Endothelial cell of umbilical vein (primary cell): ENCODE data around the gene FAM151B. TPM values are rescaled to one million over a fixed set of nuclear protein-coding genes. Genes with fewer than 3 reads are reported as not detected.

Experiments used
- BruUV-seq: library from RNA; stranded (reverse); fragments of 400-500 nt; replicated peaks from 2 replicates; lab custom pipeline; 2021; lab: Mats Ljungman, UMichigan
- CTCF ChIA-PET: fragments of 300-600, 350-600 bp; sonication (Branson Sonifier 250); formaldehyde crosslinking; loops from one replicate; lab custom pipeline; 2021; ENCODE audit warnings: antibody characterized with exemption, inconsistent platforms; lab: Charles Lee
- POLR2A ChIA-PET: fragments of 300-600, 350-600 bp; sonication (Branson Sonifier 250); formaldehyde crosslinking; loops from one replicate; lab custom pipeline; 2021; ENCODE audit warnings: antibody characterized with exemption, inconsistent platforms; lab: Charles Lee
- DNase-seq: peaks from one replicate; pipeline ENCODE4 v3.0.0-alpha.2; 2011; ENCODE audit warnings: low read depth, low spot score
- FAIRE-seq: peaks from 2 replicates; lab custom pipeline; 2011; peaks lifted over from hg19 to GRCh38; lab: Jason Lieb, UNC
- H2AFZ ChIP-seq: 2 replicates; pipeline ENCODE4 v1.6.0; 2012; ENCODE audit warnings: low read depth, low read length, control low read depth, inconsistent platforms
- H3K27ac ChIP-seq: 2 replicates; pipeline ENCODE4 v1.5.1; 2011; ENCODE audit warnings: low read depth, mild to moderate bottlenecking, control low read depth, low read length, moderate library complexity; ENCODE audit not compliant: insufficient read depth
- H3K27me3 ChIP-seq, 2 experiments: 2 replicates each; pipeline versions ENCODE4 v1.6.0 to v1.6.1; 2011; ENCODE audit warnings: low read length in 2 of 2, mixed read lengths in 1 of 2; ENCODE audit not compliant: control insufficient read depth in 2 of 2, insufficient read depth in 2 of 2
- H3K36me3 ChIP-seq, 2 experiments: 2 replicates in 1 of 2; 3 replicates in 1 of 2; pipeline ENCODE4 v1.5.1; 2011; ENCODE audit warnings: low read length in 2 of 2, mild to moderate bottlenecking in 1 of 2, moderate library complexity in 1 of 2; ENCODE audit not compliant: control insufficient read depth in 2 of 2, insufficient read depth in 2 of 2; ENCODE audit errors: extremely low read depth in 1 of 2
- H3K4me1 ChIP-seq: 3 replicates; pipeline ENCODE4 v1.5.1; 2011; ENCODE audit warnings: mild to moderate bottlenecking, low read length; ENCODE audit not compliant: control insufficient read depth, insufficient read depth; ENCODE audit errors: extremely low read depth
- H3K4me2 ChIP-seq: 2 replicates; pipeline ENCODE4 v1.6.1; 2011; ENCODE audit warnings: low read length, control low read depth, mixed read lengths; ENCODE audit not compliant: insufficient read depth
- H3K4me3 ChIP-seq, 3 experiments: fragments of 200-600 bp in 1 of 3; sonication (generic), shearing (Covaris generic) in 1 of 3; replicated peaks in 1 of 3; 2 replicates each; pipeline ENCODE4 v1.5.1; 2011 to 2016; ENCODE audit warnings: control low read depth in 3 of 3, low read length in 3 of 3, mild to moderate bottlenecking in 2 of 3, inconsistent platforms in 1 of 3, low read depth in 1 of 3, moderate library complexity in 1 of 3; ENCODE audit not compliant: insufficient read depth in 1 of 3
- H3K79me2 ChIP-seq: 2 replicates; pipeline ENCODE4 v1.6.0; 2012; ENCODE audit warnings: low read length, inconsistent platforms; ENCODE audit not compliant: control insufficient read depth, insufficient read depth
- H3K9ac ChIP-seq: replicated peaks from 2 replicates; pipeline ENCODE3; 2011; ENCODE audit warnings: low read length, control low read depth; ENCODE audit not compliant: insufficient read depth; ENCODE audit errors: extremely low read depth
- H3K9me1 ChIP-seq: replicated peaks from 3 replicates; pipeline ENCODE4 v1.6.0; 2011; ENCODE audit warnings: mild to moderate bottlenecking, low read length; ENCODE audit not compliant: control insufficient read depth, insufficient read depth; ENCODE audit errors: extremely low read depth
- H3K9me3 ChIP-seq: replicated peaks from 2 replicates; pipeline ENCODE4 v1.5.1; 2012; ENCODE audit warnings: low read length, inconsistent platforms; ENCODE audit not compliant: control insufficient read depth, insufficient read depth
- H4K20me1 ChIP-seq: replicated peaks from 2 replicates; pipeline ENCODE3; 2011; ENCODE audit warnings: mild to moderate bottlenecking, low read length; ENCODE audit not compliant: control insufficient read depth, insufficient read depth; ENCODE audit errors: extremely low read depth
- CTCF ChIP-seq, 2 donors: IDR thresholded peaks; 1 replicate in 1 of 2; 2 replicates in 1 of 2; pipeline ENCODE4 v1.5.1; 2011; ENCODE audit warnings: low read length in 2 of 2, mild to moderate bottlenecking in 2 of 2, moderate library complexity in 2 of 2, control low read depth in 1 of 2, inconsistent platforms in 1 of 2, low read depth in 1 of 2; ENCODE audit not compliant: insufficient read depth in 1 of 2; ENCODE audit errors: extremely low read depth in 1 of 2
- EZH2 ChIP-seq: IDR thresholded peaks from 2 replicates; pipeline ENCODE4 v1.6.1; 2012; ENCODE audit warnings: borderline replicate concordance, low read depth, mild to moderate bottlenecking, moderate library complexity, low read length, inconsistent platforms; ENCODE audit not compliant: severe bottlenecking
- FOS ChIP-seq: IDR thresholded peaks from 2 replicates; pipeline ENCODE4 v1.6.1; 2011; ENCODE audit warnings: mild to moderate bottlenecking, low read length, moderate library complexity, borderline replicate concordance; ENCODE audit not compliant: insufficient read depth
- GATA2 ChIP-seq: IDR thresholded peaks from 2 replicates; pipeline ENCODE4 v1.7.0; 2011; ENCODE audit warnings: low read depth, mild to moderate bottlenecking, moderate library complexity, mixed read lengths, low read length; ENCODE audit not compliant: insufficient read length, insufficient read depth
- JUN ChIP-seq: IDR thresholded peaks from 2 replicates; pipeline ENCODE4 v1.6.1; 2011; ENCODE audit warnings: borderline replicate concordance, low read depth; ENCODE audit not compliant: insufficient read length, insufficient read depth
- MAX ChIP-seq: IDR thresholded peaks from 2 replicates; pipeline ENCODE4 v1.6.1; 2011; ENCODE audit not compliant: insufficient read depth, insufficient read length
- MYC ChIP-seq: IDR thresholded peaks from one replicate; pipeline ENCODE4 v1.6.1; 2011; ENCODE audit warnings: mild to moderate bottlenecking, low read depth, low read length
- POLR2A ChIP-seq: IDR thresholded peaks from 2 replicates; pipeline ENCODE4 v1.6.1; 2012; ENCODE audit warnings: low read depth, mild to moderate bottlenecking, control low read depth, low read length
- POLR2AphosphoS5 ChIP-seq: IDR thresholded peaks from 2 replicates; pipeline ENCODE4 v1.6.1; 2012; ENCODE audit warnings: low read depth, mild to moderate bottlenecking, control low read depth, low read length, moderate library complexity; ENCODE audit not compliant: insufficient read depth
- dilution Hi-C: fragments of 300-500 bp; cut with MboI; formaldehyde crosslinking; loops from one replicate; pipeline ENCODE4 v1.15.0; 2019; ENCODE audit warnings: low sequenced_read_pairs; ENCODE audit not compliant: extremely low pct_ligation_motif_present
- intact Hi-C: fragments of 100-400 bp; cut with micrococcal nuclease; formaldehyde crosslinking; loops from one replicate; pipeline ENCODE4 v1.10.0; 2022
- polyA plus RNA-seq, 4 experiments: library from polyadenylated mRNA; depleted of rRNA in 3 of 4; stranded (reverse) in 3 of 4; unstranded in 1 of 4; fragments of >200 nt; gene quantifications; 2 replicates each; pipeline versions ENCODE4 v1.2.1 to v1.2.3, GENCODE V29; 2011 to 2012; ENCODE audit warnings: missing spikeins in 1 of 4
- total RNA-seq: library from RNA; stranded (reverse); gene quantifications from 2 replicates; pipeline ENCODE4 v1.2.3, GENCODE V29; 2021

The FAM151B gene
- total and polyA plus RNA-seq, 2 donors (not counting 3 experiments of a cell fraction or from before 2014, with no cell fraction given) = 0.91 to 2.6 TPM

GRCh38 chr5:80516826-80517225 is 28.9 kb downstream of the FAM151B start:
- Histone ChIP-seq H2AFZ (no peak overlapping the region), H3K27ac (no peak overlapping the region), H3K27me3 (no peaks in the 10 kb centered on the region), H3K36me3 (no peaks in the 10 kb centered on the region), H3K9ac (no peak overlapping the region), H4K20me1 (no peaks in the 10 kb centered on the region), H3K9me1 (no peaks in the 10 kb centered on the region), H3K9me3 (no peaks in the 10 kb centered on the region), H3K4me3 (no peak overlapping the region), H3K79me2 (no peaks in the 10 kb centered on the region), H3K4me1 (peaks cover 2% of the 10 kb centered on the region), H3K4me2 (no peak overlapping the region)
- intact Hi-C loops = no loop called here
- POLR2A ChIA-PET = no interaction called here
- peak; percentile 81 for DNase-seq
- BruUV-seq = no TSS peak
- TF ChIP-seq POLR2A = no peak
- TF ChIP-seq FOS = peak; percentile 57
- TF ChIP-seq JUN = peak; percentile 61
- no peak for TF ChIP-seq EZH2
- no peak for TF ChIP-seq CTCF (IDR thresholded peaks at IDR 0.05; ENCODE audit: extremely low read depth in 1 of 2, insufficient read depth in 1 of 2, low read depth in 1 of 2, low read length in 2 of 2)
- TF ChIP-seq POLR2AphosphoS5 = no peak
- no peak for TF ChIP-seq MAX
- TF ChIP-seq MYC = no peak
- peak; percentile 59 for TF ChIP-seq GATA2
- dilution Hi-C loops = no loop called here
- CTCF ChIA-PET = no interaction called here
- FAIRE-seq = peak; percentile 78
